PC-9 (cell line): ENCODE measurements around the gene NF1. TPM values are rescaled to one million over a fixed set of nuclear protein-coding genes. Genes with fewer than 3 reads are reported as not detected.

Experiments used
- BruUV-seq: library from RNA; stranded (reverse); fragments of 400-500 nt; replicated peaks from 2 replicates; lab custom pipeline; 2021; lab: Mats Ljungman, UMichigan
- CTCF ChIA-PET: fragments of 300-600 bp; sonication (Branson Sonifier 250); formaldehyde crosslinking; loops from one replicate; lab custom pipeline; 2022; ENCODE audit warnings: antibody characterized with exemption; lab: Charles Lee
- POLR2A ChIA-PET: fragments of 300-600 bp; sonication (Branson Sonifier 250); formaldehyde crosslinking; loops from one replicate; lab custom pipeline; 2022; ENCODE audit warnings: antibody characterized with exemption; ENCODE audit not compliant: unreplicated experiment; lab: Charles Lee
- DNase-seq, 2 experiments: peaks; one replicate each; pipeline versions ENCODE4 v3.0.0 to v3.0.0-alpha.2; 2015 to 2022; ENCODE audit warnings: mixed read lengths in 1 of 2
- H2AFZ ChIP-seq: fragments of 200-600 bp; sonication (generic); 2 replicates; pipeline ENCODE4 v1.8.1; 2017; ENCODE audit warnings: antibody characterized with exemption
- H3F3A ChIP-seq: fragments of 200-600 bp; sonication (generic); 2 replicates; pipeline ENCODE4 v1.8.1; 2017; ENCODE audit warnings: antibody characterized with exemption, mild to moderate bottlenecking, low read depth; ENCODE audit not compliant: insufficient read depth
- H3K27ac ChIP-seq: fragments of 200-600 bp; sonication (generic); 2 replicates; pipeline ENCODE4 v1.6.1; 2016; ENCODE audit warnings: mixed run types
- H3K27me3 ChIP-seq: fragments of 200-600 bp; sonication (generic); 2 replicates; pipeline ENCODE4 v1.6.1; 2016; ENCODE audit warnings: low read depth, mixed run types; ENCODE audit not compliant: insufficient read depth
- H3K36me3 ChIP-seq: fragments of 200-600 bp; sonication (generic); 2 replicates; pipeline ENCODE4 v1.6.1; 2016; ENCODE audit warnings: low read depth, mixed run types
- H3K4me1 ChIP-seq: fragments of 200-600 bp; sonication (generic); replicated peaks from 2 replicates; pipeline ENCODE4 v1.6.1; 2016; ENCODE audit warnings: mixed run types; ENCODE audit not compliant: insufficient read depth
- H3K4me2 ChIP-seq: fragments of 200-600 bp; sonication (generic); 2 replicates; pipeline ENCODE4 v1.6.1; 2017; ENCODE audit warnings: mixed run types
- H3K4me3 ChIP-seq: fragments of 200-600 bp; sonication (generic); 2 replicates; pipeline ENCODE4 v1.6.1; 2016; ENCODE audit warnings: mixed run types
- H3K79me2 ChIP-seq: fragments of 200-600 bp; sonication (generic); 2 replicates; pipeline ENCODE4 v1.6.1; 2017; ENCODE audit warnings: low read depth, mixed run types
- H3K9me2 ChIP-seq: fragments of 200-600 bp; sonication (generic); 2 replicates; pipeline ENCODE4 v1.8.1; 2017; ENCODE audit warnings: mild to moderate bottlenecking; ENCODE audit not compliant: insufficient read depth
- H3K9me3 ChIP-seq: fragments of 200-600 bp; sonication (generic); 2 replicates; pipeline ENCODE4 v1.8.1; 2016; ENCODE audit warnings: low read depth; ENCODE audit not compliant: insufficient read depth
- H4K20me1 ChIP-seq: fragments of 200-600 bp; sonication (generic); 2 replicates; pipeline ENCODE4 v1.8.1; 2017; ENCODE audit not compliant: insufficient read depth
- CTCF ChIP-seq: fragments of 200-600 bp; sonication (generic); conservative IDR thresholded peaks from 2 replicates; pipeline ENCODE4 v1.6.1; 2017; ENCODE audit warnings: mixed run types, antibody characterized with exemption, mild to moderate bottlenecking, moderate library complexity
- EZH2 ChIP-seq: fragments of 200-600 bp; sonication (generic); IDR thresholded peaks from 2 replicates; pipeline ENCODE4 v1.8.0; 2017; ENCODE audit warnings: antibody characterized with exemption, low read depth
- intact Hi-C: fragments of 100-400 bp; cut with micrococcal nuclease; formaldehyde crosslinking; loops from one replicate; pipeline ENCODE4 v1.10.0; 2022; ENCODE audit not compliant: unreplicated experiment
- total RNA-seq: library from RNA; stranded (reverse); gene quantifications from 2 replicates; pipeline ENCODE4 v1.2.3, GENCODE V29; 2021

The NF1 gene
- total RNA-seq, 1 experiment from 2014 or later: 61.0 TPM

GRCh38 chr17:31158746-31159377 is 64.1 kb downstream of the NF1 start:
- Histone ChIP-seq H4K20me1 (peaks cover 11% of the 10 kb centered on the region), H3K27me3 (no peaks in the 10 kb centered on the region), H3K4me1 (no peaks in the 10 kb centered on the region), H3K36me3 (peaks cover 37% of the 10 kb centered on the region; the same call in 1 of the 2 replicates), H2AFZ (no peak overlapping the region), H3K9me2 (no peaks in the 10 kb centered on the region), H3F3A (peaks cover 11% of the 10 kb centered on the region; the same call in 1 of the 2 replicates), H3K79me2 (no peaks in the 10 kb centered on the region), H3K9me3 (no peaks in the 10 kb centered on the region), H3K4me2 (no peak overlapping the region), H3K4me3 (no peak overlapping the region), H3K27ac (no peak overlapping the region)
- ChIA-PET CTCF (no interaction called here), POLR2A (no interaction called here)
- TF ChIP-seq CTCF (no peak), EZH2 (no peak)
- intact Hi-C loops: no loop called here
- DNase-seq: no peak
- no TSS peak for BruUV-seq

- H3K27me3 ChIP-seq: no peaks in the 10 kb centered on the region
- TF ChIP-seq EZH2: no peak
- TF ChIP-seq CTCF: no peak
- H3F3A ChIP-seq: peaks cover 6% of the 10 kb centered on the region
- no peak overlapping the region for H2AFZ ChIP-seq
- H4K20me1 ChIP-seq: peaks cover 13% of the 10 kb centered on the region; the same call in 1 of the 2 replicates
- no peaks in the 10 kb centered on the region for H3K4me1 ChIP-seq
- no TSS peak for BruUV-seq
- ChIA-PET POLR2A (no interaction called here), CTCF (no interaction called here)
- 0 out of 2 replicates have a peak, but pooled peaks cover 23% of the 10 kb centered on the region for H3K36me3 ChIP-seq
- H3K9me2 ChIP-seq: no peaks in the 10 kb centered on the region
- H3K4me3 ChIP-seq: no peak overlapping the region
- no peak overlapping the region for H3K4me2 ChIP-seq
- no peak overlapping the region for H3K27ac ChIP-seq
- no peak for DNase-seq
- intact Hi-C loops: no loop called here
- H3K79me2 ChIP-seq: no peaks in the 10 kb centered on the region
- no peaks in the 10 kb centered on the region for H3K9me3 ChIP-seq
These were observed 68.5 kb downstream of the NF1 start for GRCh38 chr17:31163091-31163781.

GRCh38 chr17:31167111-31167510 is 72.3 kb downstream of the NF1 start:
- intact Hi-C loops: no loop called here
- Histone ChIP-seq H3K79me2 (no peaks in the 10 kb centered on the region), H3K4me1 (no peaks in the 10 kb centered on the region), H3K9me3 (no peaks in the 10 kb centered on the region), H3F3A (peaks cover 24% of the 10 kb centered on the region), H3K27me3 (no peaks in the 10 kb centered on the region), H3K9me2 (no peaks in the 10 kb centered on the region; the same call in 1 of the 2 replicates), H3K36me3 (0 out of 2 replicates have a peak, but pooled peaks cover 12% of the 10 kb centered on the region), H2AFZ (no peak overlapping the region), H3K4me2 (no peak overlapping the region), H3K27ac (no peak overlapping the region), H4K20me1 (0 out of 2 replicates have a peak, but pooled peaks cover 8% of the 10 kb centered on the region), H3K4me3 (no peak overlapping the region)
- DNase-seq: no peak
- ChIA-PET POLR2A (no interaction called here), CTCF (no interaction called here)
- no TSS peak for BruUV-seq
- TF ChIP-seq CTCF: no peak
- no peak for TF ChIP-seq EZH2
